Breast epithelium (tissue), 3 donors: ENCODE data around the gene USP24.
"Not testable (repeated sequence)": the region's sequence is repeated elsewhere in the genome, so short reads cannot be mapped to it uniquely, and the experiment has no call there.

ENCODE experiments used
- CTCF ChIP-seq, 3 donors: fragments of 450-650 bp; IDR thresholded peaks; one replicate each; pipeline ENCODE4 v1.5.1; 2016 to 2017; ENCODE audit warnings: antibody characterized with exemption in 3 of 3, mild to moderate bottlenecking in 3 of 3, moderate library complexity in 3 of 3
- POLR2A ChIP-seq: fragments of 450-650 bp; IDR thresholded peaks from one replicate; pipeline ENCODE4 v1.6.1; 2016; ENCODE audit warnings: antibody characterized with exemption, mild to moderate bottlenecking, moderate library complexity
- POLR2AphosphoS5 ChIP-seq, 3 donors: sonication (generic); formaldehyde crosslinking; IDR thresholded peaks; one replicate each; pipeline ENCODE4 v1.6.1; 2017; ENCODE audit warnings: antibody characterized with exemption in 3 of 3

- TF ChIP-seq POLR2AphosphoS5 (IDR thresholded peaks at IDR 0.05); CTCF (IDR thresholded peaks at IDR 0.05); POLR2A: not testable (repeated sequence)
Measured at GRCh38 chr1:55191219-55191952, 23.8 kb downstream of the USP24 start.
